MM.1S (cell line): ENCODE measurements around the gene DRICH1.

Experiments
- DNase-seq: peaks from one replicate; pipeline ENCODE4 v3.0.0-alpha.2; 2015
- H2AFZ ChIP-seq: fragments of 300-600 bp; sonication (generic); 2 replicates; pipeline ENCODE4 v1.6.0; 2016; ENCODE audit warnings: antibody characterized with exemption, low read length
- H3F3A ChIP-seq: fragments of 300-600 bp; sonication (generic); 2 replicates; pipeline ENCODE4 v1.6.1; 2016; ENCODE audit warnings: mild to moderate bottlenecking, antibody characterized with exemption, low read length, moderate library complexity, mixed read lengths; ENCODE audit not compliant: insufficient read depth
- H3K27ac ChIP-seq: fragments of 300-600 bp; sonication (generic); 2 replicates; pipeline ENCODE4 v1.5.1; 2016; ENCODE audit warnings: mild to moderate bottlenecking, low read length
- H3K27me3 ChIP-seq: fragments of 300-600 bp; sonication (generic); replicated peaks from 2 replicates; pipeline ENCODE4 v1.6.0; 2016; ENCODE audit warnings: low read length; ENCODE audit not compliant: insufficient read depth
- H3K36me3 ChIP-seq: fragments of 300-600 bp; sonication (generic); replicated peaks from 2 replicates; pipeline ENCODE4 v1.6.1; 2016; ENCODE audit warnings: mild to moderate bottlenecking, low read length, mixed read lengths; ENCODE audit not compliant: insufficient read depth
- H3K4me1 ChIP-seq: fragments of 300-600 bp; sonication (generic); 2 replicates; pipeline ENCODE4 v1.6.1; 2016; ENCODE audit warnings: low read length, mixed read lengths
- H3K4me2 ChIP-seq: fragments of 300-600 bp; sonication (generic); 2 replicates; pipeline ENCODE4 v1.6.0; 2016; ENCODE audit warnings: low read depth, low read length
- H3K4me3 ChIP-seq: fragments of 300-600 bp; sonication (generic); 2 replicates; pipeline ENCODE4 v1.5.1; 2016; ENCODE audit warnings: low read length, mixed read lengths
- H3K79me2 ChIP-seq: fragments of 300-600 bp; sonication (generic); 2 replicates; pipeline ENCODE4 v1.6.1; 2016; ENCODE audit warnings: mixed run types, low read length, mixed read lengths
- H3K9ac ChIP-seq: fragments of 300-600 bp; sonication (generic); 2 replicates; pipeline ENCODE4 v1.6.1; 2016; ENCODE audit warnings: low read length, mixed read lengths
- H3K9me2 ChIP-seq: fragments of 300-600 bp; sonication (generic); replicated peaks from 2 replicates; pipeline ENCODE4 v1.6.1; 2016; ENCODE audit warnings: mild to moderate bottlenecking, low read length, mixed read lengths; ENCODE audit not compliant: insufficient read depth
- H3K9me3 ChIP-seq: fragments of 300-600 bp; sonication (generic); replicated peaks from 2 replicates; pipeline ENCODE4 v1.6.1; 2016; ENCODE audit warnings: mild to moderate bottlenecking, low read length, mixed read lengths; ENCODE audit not compliant: insufficient read depth
- H4K20me1 ChIP-seq: fragments of 300-600 bp; sonication (generic); 2 replicates; pipeline ENCODE4 v1.6.1; 2016; ENCODE audit warnings: mild to moderate bottlenecking, low read length, moderate library complexity, mixed read lengths; ENCODE audit not compliant: insufficient read depth
- EZH2 ChIP-seq: fragments of 300-600 bp; sonication (generic); optimal IDR thresholded peaks from 2 replicates; pipeline ENCODE3; 2017; ENCODE audit warnings: low read depth, mild to moderate bottlenecking, antibody characterized with exemption, low read length, mixed read lengths
- EZH2phosphoT487 ChIP-seq: fragments of 300-600 bp; sonication (generic); IDR thresholded peaks from 2 replicates; pipeline ENCODE4 v1.6.1; 2018; ENCODE audit warnings: antibody characterized with exemption, low read length
- TF ChIP-seq, protein P1 (sequence below): fragments of 300-600 bp; sonication (generic); IDR thresholded peaks from 2 replicates; pipeline ENCODE4 v1.5.1; 2016; ENCODE audit warnings: antibody characterized with exemption, low read length, mixed read lengths

Gene DRICH1

DNA sequence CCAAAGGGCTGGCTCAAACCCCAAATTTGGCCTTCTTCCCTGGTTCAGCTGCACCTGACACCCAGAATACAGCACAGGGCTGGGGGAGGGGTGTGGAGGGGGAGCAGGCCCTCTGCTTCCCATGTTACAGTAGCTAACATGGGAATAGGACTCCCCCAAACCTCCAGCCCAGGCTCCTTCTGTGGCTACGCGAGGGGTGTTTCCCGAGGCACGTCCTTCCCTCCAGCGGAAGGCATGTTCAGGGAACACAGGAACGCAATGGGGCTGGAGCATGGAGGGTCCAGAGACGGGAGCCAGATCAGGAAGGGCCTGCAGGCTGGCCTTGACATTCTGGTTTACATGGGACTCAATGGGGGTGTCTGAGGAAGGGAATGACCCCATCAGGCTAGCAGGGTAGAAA is 40.3 kb downstream of the DRICH1 start:
- H3K9me3 ChIP-seq, result no peaks in the 10 kb centered on the region
- no peaks in the 10 kb centered on the region for H3K36me3 ChIP-seq
- no peaks in the 10 kb centered on the region for H3K27me3 ChIP-seq
- H3K79me2 ChIP-seq, result no peaks in the 10 kb centered on the region
- H4K20me1 ChIP-seq, result no peaks in the 10 kb centered on the region
- no peak for DNase-seq
- H3K4me2 ChIP-seq, result no peak overlapping the region
- no peak overlapping the region for H2AFZ ChIP-seq
- no peaks in the 10 kb centered on the region for H3K9me2 ChIP-seq
- no peaks in the 10 kb centered on the region for H3K4me1 ChIP-seq
- TF ChIP-seq, protein P1, sequence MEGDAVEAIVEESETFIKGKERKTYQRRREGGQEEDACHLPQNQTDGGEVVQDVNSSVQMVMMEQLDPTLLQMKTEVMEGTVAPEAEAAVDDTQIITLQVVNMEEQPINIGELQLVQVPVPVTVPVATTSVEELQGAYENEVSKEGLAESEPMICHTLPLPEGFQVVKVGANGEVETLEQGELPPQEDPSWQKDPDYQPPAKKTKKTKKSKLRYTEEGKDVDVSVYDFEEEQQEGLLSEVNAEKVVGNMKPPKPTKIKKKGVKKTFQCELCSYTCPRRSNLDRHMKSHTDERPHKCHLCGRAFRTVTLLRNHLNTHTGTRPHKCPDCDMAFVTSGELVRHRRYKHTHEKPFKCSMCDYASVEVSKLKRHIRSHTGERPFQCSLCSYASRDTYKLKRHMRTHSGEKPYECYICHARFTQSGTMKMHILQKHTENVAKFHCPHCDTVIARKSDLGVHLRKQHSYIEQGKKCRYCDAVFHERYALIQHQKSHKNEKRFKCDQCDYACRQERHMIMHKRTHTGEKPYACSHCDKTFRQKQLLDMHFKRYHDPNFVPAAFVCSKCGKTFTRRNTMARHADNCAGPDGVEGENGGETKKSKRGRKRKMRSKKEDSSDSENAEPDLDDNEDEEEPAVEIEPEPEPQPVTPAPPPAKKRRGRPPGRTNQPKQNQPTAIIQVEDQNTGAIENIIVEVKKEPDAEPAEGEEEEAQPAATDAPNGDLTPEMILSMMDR, result no peak
- TF ChIP-seq EZH2 (no peak), EZH2phosphoT487 (no peak)
- no peaks in the 10 kb centered on the region for H3F3A ChIP-seq
- H3K9ac ChIP-seq, result no peak overlapping the region
- no peak overlapping the region for H3K27ac ChIP-seq
- no peak overlapping the region for H3K4me3 ChIP-seq

DNA sequence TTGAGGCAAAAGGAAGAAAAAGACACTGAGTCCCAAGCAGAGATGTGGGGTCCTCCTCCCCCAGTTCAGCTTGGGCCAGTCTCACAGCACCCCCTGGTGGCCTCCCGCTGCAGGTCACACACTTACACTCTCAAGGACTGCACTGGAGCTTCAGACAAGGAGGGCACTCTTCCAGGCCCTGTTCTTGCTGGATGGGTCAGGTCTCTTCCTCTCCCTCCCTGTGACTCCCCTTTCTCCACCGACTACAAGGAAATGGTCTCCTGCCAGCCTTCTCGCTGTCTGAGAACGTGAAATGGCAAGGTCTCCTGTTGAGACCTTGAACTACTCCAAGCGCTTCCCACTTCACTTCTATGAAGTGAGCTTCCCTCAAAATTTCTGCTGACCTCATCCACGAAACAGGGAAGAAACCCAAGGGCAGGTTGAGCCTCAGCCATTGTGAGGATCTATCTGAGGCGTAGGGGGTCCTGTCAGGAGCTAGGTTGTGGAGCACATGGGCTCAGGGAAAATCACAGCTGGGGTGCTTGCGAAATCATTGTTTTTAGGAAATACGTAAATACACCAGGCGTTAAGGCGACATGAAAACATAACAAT is 40.8 kb downstream of the DRICH1 start:
- H3K36me3 ChIP-seq, result no peaks in the 10 kb centered on the region
- no peak overlapping the region for H3K9ac ChIP-seq
- no peaks in the 10 kb centered on the region for H3F3A ChIP-seq
- H3K27me3 ChIP-seq, result no peaks in the 10 kb centered on the region
- no peaks in the 10 kb centered on the region for H4K20me1 ChIP-seq
- no peaks in the 10 kb centered on the region for H3K4me1 ChIP-seq
- H3K9me2 ChIP-seq, result no peaks in the 10 kb centered on the region
- peak; percentile 51 for DNase-seq
- no peak overlapping the region for H3K4me3 ChIP-seq
- H2AFZ ChIP-seq, result no peak overlapping the region
- no peak overlapping the region for H3K4me2 ChIP-seq
- no peak overlapping the region for H3K27ac ChIP-seq
- H3K79me2 ChIP-seq, result no peaks in the 10 kb centered on the region
- TF ChIP-seq, protein P1, result peak; percentile 95
- TF ChIP-seq EZH2, result no peak
- no peaks in the 10 kb centered on the region for H3K9me3 ChIP-seq

DNA sequence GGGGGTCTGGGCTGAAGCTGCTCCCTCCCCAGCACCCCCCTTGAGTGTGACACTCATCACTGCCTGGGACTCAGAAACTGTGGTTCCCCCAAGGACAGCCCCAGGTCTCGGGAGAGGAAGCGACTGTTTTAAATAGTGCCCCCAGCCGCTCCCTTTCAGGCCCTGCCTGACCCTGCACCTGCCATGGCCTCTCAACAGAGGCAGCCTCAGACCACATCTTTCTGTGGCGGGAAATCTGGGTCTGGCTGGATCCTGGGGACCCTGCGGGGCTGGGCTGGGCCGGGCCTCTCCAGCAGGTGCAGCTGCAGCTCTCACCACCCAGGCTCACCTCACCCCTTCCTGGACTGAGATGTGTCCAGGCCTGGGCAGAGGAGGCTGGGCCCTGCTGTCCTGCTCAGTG is 48.3 kb downstream of the DRICH1 start:
- Histone ChIP-seq H3K36me3 (no peaks in the 10 kb centered on the region), H3K79me2 (no peaks in the 10 kb centered on the region)
- no peak for DNase-seq

DNA sequence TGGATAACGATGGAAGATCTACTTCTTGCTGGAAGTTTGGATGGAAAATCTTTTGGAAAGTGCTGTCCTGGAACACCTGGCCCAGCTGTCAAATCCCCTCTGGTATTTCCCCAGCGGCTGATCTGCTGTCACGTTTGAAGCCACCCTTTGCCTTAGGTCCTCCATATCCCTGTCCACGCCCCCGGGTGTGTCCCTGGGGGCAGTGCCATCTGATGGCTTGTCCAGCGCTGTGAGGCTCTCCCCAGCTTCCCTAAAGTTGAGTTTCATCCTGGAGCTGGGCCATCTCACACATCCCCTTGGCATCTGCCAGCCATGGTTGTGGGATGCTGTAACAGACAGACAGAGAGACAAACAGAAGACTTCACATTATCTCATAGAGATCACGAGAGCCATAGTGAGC is 49.0 kb downstream of the DRICH1 start:
- Histone ChIP-seq H3K9me3 (no peaks in the 10 kb centered on the region), H3K27me3 (no peaks in the 10 kb centered on the region), H3K27ac (no peak overlapping the region), H3K9ac (no peak overlapping the region), H3K36me3 (no peaks in the 10 kb centered on the region), H3F3A (no peaks in the 10 kb centered on the region), H3K4me1 (no peaks in the 10 kb centered on the region), H3K79me2 (no peaks in the 10 kb centered on the region), H3K4me2 (no peak overlapping the region), H4K20me1 (no peaks in the 10 kb centered on the region), H3K4me3 (no peak overlapping the region), H2AFZ (no peak overlapping the region), H3K9me2 (no peaks in the 10 kb centered on the region)
- no peak for DNase-seq
- TF ChIP-seq, protein P1, result no peak
- TF ChIP-seq EZH2 (no peak), EZH2phosphoT487 (no peak)

More for the DNA sequence above, 48.3 kb downstream of the DRICH1 start:
- Histone ChIP-seq H3K9me3 (no peaks in the 10 kb centered on the region), H4K20me1 (no peaks in the 10 kb centered on the region), H3K4me2 (no peak overlapping the region), H3F3A (no peaks in the 10 kb centered on the region), H3K27me3 (no peaks in the 10 kb centered on the region), H3K9ac (no peak overlapping the region), H2AFZ (no peak overlapping the region), H3K27ac (no peak overlapping the region), H3K4me1 (no peaks in the 10 kb centered on the region), H3K9me2 (no peaks in the 10 kb centered on the region), H3K4me3 (no peak overlapping the region)
- no peak for TF ChIP-seq EZH2
